ENCODE measurements around the gene AXDND1.
"Not testable (repeated sequence)": the region's sequence is repeated elsewhere in the genome, so short reads cannot be mapped to it uniquely, and the experiment has no call there.

Gene AXDND1

GRCh38 chr1:179424610-179425009 is 58.8 kb downstream of the AXDND1 start:
- no peak overlapping the region for H3K4me3 ChIP-seq (ENCODE audit: low read depth, low read length)
- ChIA-PET CTCF (no interaction called here), POLR2A (no interaction called here)
- DNase-seq (ENCODE audit: low read depth, low spot score), result no peak
- TF ChIP-seq, protein P1, sequence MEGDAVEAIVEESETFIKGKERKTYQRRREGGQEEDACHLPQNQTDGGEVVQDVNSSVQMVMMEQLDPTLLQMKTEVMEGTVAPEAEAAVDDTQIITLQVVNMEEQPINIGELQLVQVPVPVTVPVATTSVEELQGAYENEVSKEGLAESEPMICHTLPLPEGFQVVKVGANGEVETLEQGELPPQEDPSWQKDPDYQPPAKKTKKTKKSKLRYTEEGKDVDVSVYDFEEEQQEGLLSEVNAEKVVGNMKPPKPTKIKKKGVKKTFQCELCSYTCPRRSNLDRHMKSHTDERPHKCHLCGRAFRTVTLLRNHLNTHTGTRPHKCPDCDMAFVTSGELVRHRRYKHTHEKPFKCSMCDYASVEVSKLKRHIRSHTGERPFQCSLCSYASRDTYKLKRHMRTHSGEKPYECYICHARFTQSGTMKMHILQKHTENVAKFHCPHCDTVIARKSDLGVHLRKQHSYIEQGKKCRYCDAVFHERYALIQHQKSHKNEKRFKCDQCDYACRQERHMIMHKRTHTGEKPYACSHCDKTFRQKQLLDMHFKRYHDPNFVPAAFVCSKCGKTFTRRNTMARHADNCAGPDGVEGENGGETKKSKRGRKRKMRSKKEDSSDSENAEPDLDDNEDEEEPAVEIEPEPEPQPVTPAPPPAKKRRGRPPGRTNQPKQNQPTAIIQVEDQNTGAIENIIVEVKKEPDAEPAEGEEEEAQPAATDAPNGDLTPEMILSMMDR (IDR thresholded peaks at IDR 0.05; ENCODE audit: insufficient read depth, low read length, missing control alignments), result no peak

- TF ChIP-seq, protein P1 (IDR thresholded peaks at IDR 0.05; ENCODE audit: insufficient read depth, low read length, missing control alignments), result no peak
- H3K4me3 ChIP-seq (ENCODE audit: low read depth, low read length), result no peak overlapping the region
- DNase-seq (ENCODE audit: low read depth, low spot score), result no peak
- ChIA-PET POLR2A (no interaction called here), CTCF (no interaction called here)
These were observed 59.4 kb downstream of the AXDND1 start for GRCh38 chr1:179425186-179425585.

- ChIA-PET CTCF (no interaction called here), POLR2A (no interaction called here)
- TF ChIP-seq, protein P1 (IDR thresholded peaks at IDR 0.05; ENCODE audit: insufficient read depth, low read length, missing control alignments), result no peak
These were observed 71.4 kb downstream of the AXDND1 start for GRCh38 chr1:179437171-179437570.

DNA sequence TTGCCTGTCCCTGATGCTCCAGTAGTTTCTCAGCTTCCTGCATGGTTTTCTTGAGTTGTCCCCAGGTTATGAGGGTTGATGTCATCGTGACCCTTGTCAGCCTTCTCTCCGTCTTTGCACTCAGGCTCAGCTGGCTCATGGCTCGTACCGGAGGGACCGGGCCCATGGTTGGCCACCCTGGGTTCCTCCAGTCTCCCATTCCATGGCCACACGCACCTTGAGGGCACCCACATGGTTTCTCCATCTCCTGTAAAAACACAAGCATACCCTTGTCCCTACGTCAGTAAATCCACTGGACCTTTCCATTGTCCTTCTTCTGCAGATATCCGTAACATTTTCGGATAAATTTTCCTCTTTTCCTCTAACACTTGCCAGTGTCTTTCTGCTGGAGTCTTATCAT is 73.9 kb downstream of the AXDND1 start:
- POLR2A ChIA-PET; DNase-seq (ENCODE audit: low read depth, low spot score); CTCF ChIA-PET; H3K4me3 ChIP-seq (ENCODE audit: low read depth, low read length): not testable (repeated sequence)

More at GRCh38 chr1:179437171-179437570, 71.4 kb downstream of the AXDND1 start:
- H3K4me3 ChIP-seq (ENCODE audit: low read depth, low read length), result no peak overlapping the region
- no peak for DNase-seq (ENCODE audit: low read depth, low spot score)

DNA sequence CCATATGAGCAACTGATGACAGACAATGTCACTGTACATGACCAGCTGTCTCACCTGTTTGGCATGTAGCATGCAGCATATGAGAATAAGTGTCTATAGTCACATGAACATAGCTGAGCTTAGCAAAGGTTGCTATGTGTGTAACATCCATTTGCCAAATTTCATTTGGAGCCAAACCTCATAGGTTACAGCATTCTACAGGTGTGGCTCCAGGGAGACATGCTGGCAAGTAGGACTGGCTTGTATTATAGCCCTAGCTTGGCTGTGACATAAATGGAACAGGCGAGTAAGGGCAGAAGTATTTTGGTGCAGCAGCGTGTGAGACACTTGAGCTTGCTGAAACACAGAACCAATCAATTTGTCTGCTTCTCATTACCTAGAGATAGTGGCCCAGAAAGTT is 74.5 kb downstream of the AXDND1 start:
- POLR2A ChIA-PET; CTCF ChIA-PET; DNase-seq (ENCODE audit: low read depth, low spot score); H3K4me3 ChIP-seq (ENCODE audit: low read depth, low read length): not testable (repeated sequence)

- no peak for DNase-seq (ENCODE audit: low read depth, low spot score)
- H3K4me3 ChIP-seq (ENCODE audit: low read depth, low read length), result no peak overlapping the region
- CTCF ChIA-PET, result no interaction called here
- POLR2A ChIA-PET, result no interaction called here
- TF ChIP-seq, protein P1 (IDR thresholded peaks at IDR 0.05; ENCODE audit: insufficient read depth, low read length, missing control alignments), result no peak
These were observed 75.2 kb downstream of the AXDND1 start for GRCh38 chr1:179440971-179441370.

DNA sequence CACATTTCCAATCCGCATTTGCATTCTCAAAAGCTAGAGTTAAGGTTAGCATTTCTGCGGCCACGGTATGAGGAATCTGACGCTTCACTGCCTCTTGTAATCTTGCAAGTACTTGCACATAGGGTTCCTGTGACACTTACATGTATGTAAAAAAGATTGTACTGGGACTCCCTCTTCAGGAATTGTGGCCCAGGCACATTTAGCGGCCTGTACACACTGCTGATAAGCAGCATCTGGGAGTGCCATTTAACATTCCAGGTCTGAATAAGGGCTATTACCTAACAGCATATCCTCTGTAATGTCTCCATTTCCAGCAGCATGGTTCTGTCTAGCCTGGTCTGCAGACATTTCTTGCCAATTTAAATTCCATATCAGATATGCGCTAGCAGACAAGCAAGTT is 75.7 kb downstream of the AXDND1 start:
- TF ChIP-seq, protein P1 (IDR thresholded peaks at IDR 0.05; ENCODE audit: insufficient read depth, low read length, missing control alignments), result no peak
- no peak overlapping the region for H3K4me3 ChIP-seq (ENCODE audit: low read depth, low read length)
- CTCF ChIA-PET, result no interaction called here
- POLR2A ChIA-PET, result no interaction called here
- DNase-seq (ENCODE audit: low read depth, low spot score), result no peak

GRCh38 chr1:179442846-179443245 is 77.1 kb downstream of the AXDND1 start:
- DNase-seq (ENCODE audit: low read depth, low spot score); CTCF ChIA-PET; POLR2A ChIA-PET; H3K4me3 ChIP-seq (ENCODE audit: low read depth, low read length): not testable (repeated sequence)
